Measurements from ENCODE around the gene RBM20. TPM values are rescaled to one million over a fixed set of nuclear protein-coding genes. Genes with fewer than 3 reads are reported as not detected.

RBM20 gene
- total and polyA plus RNA-seq, 2 experiments from 2014 or later: 0.05 to 0.17 TPM

DNA sequence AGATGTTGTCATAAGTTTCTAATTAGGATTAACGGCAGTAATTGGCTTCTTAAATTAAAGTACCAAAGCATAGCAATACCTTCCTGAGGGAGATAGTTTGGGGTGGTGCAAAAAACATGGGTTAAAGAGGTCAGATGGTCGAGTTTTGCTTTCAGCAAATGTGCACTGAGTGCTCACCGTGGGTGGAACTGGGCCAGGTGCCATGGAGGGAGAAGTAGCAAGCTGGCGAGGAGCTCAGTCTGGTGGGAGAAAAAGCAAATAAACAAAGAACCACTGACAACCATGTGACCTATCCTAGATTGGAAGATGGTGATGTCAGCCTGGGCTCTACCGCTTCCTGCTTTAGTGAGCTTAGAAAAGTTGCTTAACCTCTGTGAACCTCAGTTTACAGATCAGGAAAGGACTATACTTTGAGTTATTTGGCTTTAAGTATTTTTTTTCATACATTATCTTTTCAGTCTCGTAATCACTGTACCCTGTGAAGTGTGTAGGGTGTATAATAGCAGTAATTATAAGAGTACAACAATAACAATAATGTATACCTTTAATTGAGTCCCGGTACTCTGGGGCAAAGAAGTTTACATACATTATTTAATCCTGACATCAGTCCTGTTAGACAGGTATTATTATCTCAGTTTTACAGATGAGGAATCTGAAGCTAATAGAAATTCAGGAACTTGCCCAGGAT, 158.6 kb downstream of the RBM20 start:
- no peak overlapping the region for H3K4me2 ChIP-seq
- Mint-ChIP-seq H3K27ac (no peak overlapping the region), H3K36me3 (ENCODE audit: low read depth) (no peaks in the 10 kb centered on the region), H3K9me3 (no peaks in the 10 kb centered on the region), H3K4me3 (no peak overlapping the region), H3K4me1 (peaks cover 6% of the 10 kb centered on the region), H3K27me3 (ENCODE audit: insufficient read depth, low read depth, poor library complexity) (no peaks in the 10 kb centered on the region)
- no peaks in the 10 kb centered on the region for H3K27me3 ChIP-seq (ENCODE audit: insufficient read depth)
- no peak overlapping the region for H3K27ac ChIP-seq (ENCODE audit: low read depth)
- H3K36me3 ChIP-seq (ENCODE audit: insufficient read depth): no peaks in the 10 kb centered on the region
- TF ChIP-seq REST (IDR thresholded peaks at IDR 0.05; ENCODE audit: unreplicated experiment) (no peak), NANOG (IDR thresholded peaks at IDR 0.05; ENCODE audit: borderline replicate concordance) (no peak), ZNF331 (CRISPR knock-in tag; IDR thresholded peaks at IDR 0.05; ENCODE audit: low read depth) (no peak), CREB1 (CRISPR knock-in tag; IDR thresholded peaks at IDR 0.05; ENCODE audit: low read depth) (no peak), CTCF (conservative IDR thresholded peaks at IDR 0.05; ENCODE audit: low read depth in 2 of 2) (no peak), ETS1 (IDR thresholded peaks at IDR 0.05) (no peak), POLR2AphosphoS5 (IDR thresholded peaks at IDR 0.05; ENCODE audit: low read depth) (no peak), ZNF114 (CRISPR knock-in tag; IDR thresholded peaks at IDR 0.05) (no peak), EZH2 (IDR thresholded peaks at IDR 0.05; ENCODE audit: low read depth, unreplicated experiment) (no peak), JUNB (IDR thresholded peaks at IDR 0.05; ENCODE audit: unreplicated experiment) (no peak), STAT1 (IDR thresholded peaks at IDR 0.05; ENCODE audit: unreplicated experiment) (no peak)
- TF ChIP-seq, protein P1, sequence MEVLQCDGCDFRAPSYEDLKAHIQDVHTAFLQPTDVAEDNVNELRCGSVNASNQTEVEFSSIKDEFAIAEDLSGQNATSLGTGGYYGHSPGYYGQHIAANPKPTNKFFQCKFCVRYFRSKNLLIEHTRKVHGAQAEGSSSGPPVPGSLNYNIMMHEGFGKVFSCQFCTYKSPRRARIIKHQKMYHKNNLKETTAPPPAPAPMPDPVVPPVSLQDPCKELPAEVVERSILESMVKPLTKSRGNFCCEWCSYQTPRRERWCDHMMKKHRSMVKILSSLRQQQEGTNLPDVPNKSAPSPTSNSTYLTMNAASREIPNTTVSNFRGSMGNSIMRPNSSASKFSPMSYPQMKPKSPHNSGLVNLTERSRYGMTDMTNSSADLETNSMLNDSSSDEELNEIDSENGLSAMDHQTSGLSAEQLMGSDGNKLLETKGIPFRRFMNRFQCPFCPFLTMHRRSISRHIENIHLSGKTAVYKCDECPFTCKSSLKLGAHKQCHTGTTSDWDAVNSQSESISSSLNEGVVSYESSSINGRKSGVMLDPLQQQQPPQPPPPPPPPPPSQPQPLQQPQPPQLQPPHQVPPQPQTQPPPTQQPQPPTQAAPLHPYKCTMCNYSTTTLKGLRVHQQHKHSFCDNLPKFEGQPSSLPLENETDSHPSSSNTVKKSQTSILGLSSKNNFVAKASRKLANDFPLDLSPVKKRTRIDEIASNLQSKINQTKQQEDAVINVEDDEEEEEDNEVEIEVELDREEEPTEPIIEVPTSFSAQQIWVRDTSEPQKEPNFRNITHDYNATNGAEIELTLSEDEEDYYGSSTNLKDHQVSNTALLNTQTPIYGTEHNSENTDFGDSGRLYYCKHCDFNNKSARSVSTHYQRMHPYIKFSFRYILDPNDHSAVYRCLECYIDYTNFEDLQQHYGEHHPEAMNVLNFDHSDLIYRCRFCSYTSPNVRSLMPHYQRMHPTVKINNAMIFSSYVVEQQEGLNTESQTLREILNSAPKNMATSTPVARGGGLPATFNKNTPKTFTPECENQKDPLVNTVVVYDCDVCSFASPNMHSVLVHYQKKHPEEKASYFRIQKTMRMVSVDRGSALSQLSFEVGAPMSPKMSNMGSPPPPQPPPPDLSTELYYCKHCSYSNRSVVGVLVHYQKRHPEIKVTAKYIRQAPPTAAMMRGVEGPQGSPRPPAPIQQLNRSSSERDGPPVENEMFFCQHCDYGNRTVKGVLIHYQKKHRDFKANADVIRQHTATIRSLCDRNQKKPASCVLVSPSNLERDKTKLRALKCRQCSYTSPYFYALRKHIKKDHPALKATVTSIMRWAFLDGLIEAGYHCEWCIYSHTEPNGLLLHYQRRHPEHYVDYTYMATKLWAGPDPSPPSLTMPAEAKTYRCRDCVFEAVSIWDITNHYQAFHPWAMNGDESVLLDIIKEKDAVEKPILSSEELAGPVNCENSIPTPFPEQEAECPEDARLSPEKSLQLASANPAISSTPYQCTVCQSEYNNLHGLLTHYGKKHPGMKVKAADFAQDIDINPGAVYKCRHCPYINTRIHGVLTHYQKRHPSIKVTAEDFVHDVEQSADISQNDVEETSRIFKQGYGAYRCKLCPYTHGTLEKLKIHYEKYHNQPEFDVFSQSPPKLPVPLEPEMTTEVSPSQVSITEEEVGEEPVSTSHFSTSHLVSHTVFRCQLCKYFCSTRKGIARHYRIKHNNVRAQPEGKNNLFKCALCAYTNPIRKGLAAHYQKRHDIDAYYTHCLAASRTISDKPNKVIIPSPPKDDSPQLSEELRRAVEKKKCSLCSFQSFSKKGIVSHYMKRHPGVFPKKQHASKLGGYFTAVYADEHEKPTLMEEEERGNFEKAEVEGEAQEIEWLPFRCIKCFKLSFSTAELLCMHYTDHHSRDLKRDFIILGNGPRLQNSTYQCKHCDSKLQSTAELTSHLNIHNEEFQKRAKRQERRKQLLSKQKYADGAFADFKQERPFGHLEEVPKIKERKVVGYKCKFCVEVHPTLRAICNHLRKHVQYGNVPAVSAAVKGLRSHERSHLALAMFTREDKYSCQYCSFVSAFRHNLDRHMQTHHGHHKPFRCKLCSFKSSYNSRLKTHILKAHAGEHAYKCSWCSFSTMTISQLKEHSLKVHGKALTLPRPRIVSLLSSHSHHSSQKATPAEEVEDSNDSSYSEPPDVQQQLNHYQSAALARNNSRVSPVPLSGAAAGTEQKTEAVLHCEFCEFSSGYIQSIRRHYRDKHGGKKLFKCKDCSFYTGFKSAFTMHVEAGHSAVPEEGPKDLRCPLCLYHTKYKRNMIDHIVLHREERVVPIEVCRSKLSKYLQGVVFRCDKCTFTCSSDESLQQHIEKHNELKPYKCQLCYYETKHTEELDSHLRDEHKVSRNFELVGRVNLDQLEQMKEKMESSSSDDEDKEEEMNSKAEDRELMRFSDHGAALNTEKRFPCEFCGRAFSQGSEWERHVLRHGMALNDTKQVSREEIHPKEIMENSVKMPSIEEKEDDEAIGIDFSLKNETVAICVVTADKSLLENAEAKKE (CRISPR knock-in tag; IDR thresholded peaks at IDR 0.05): no peak
- H2AFZ ChIP-seq: no peak overlapping the region
- no peaks in the 10 kb centered on the region for H3K9me2 ChIP-seq (ENCODE audit: insufficient read depth)
- H3F3A ChIP-seq (replicated peaks; ENCODE audit: low read depth): no peaks in the 10 kb centered on the region
- H4K20me1 ChIP-seq (replicated peaks; ENCODE audit: insufficient read depth): no peaks in the 10 kb centered on the region
- no peaks in the 10 kb centered on the region for H3K79me2 ChIP-seq (replicated peaks; ENCODE audit: insufficient read depth)
- DNase-seq (ENCODE audit: low spot score): no peak
- H3K4me3 ChIP-seq: no peak overlapping the region
- no peaks in the 10 kb centered on the region for H3K4me1 ChIP-seq (ENCODE audit: insufficient read depth)
- no peak for ATAC-seq

Data from GM23338 (cell line).